NOMO-1 (cell line): ENCODE data around the gene KLRC4.
"Not testable (repeated sequence)": the region's sequence is repeated elsewhere in the genome, so short reads cannot be mapped to it uniquely, and the experiment has no call there.

ENCODE experiments used
- DNase-seq, 2 experiments: peaks; one replicate each; lab custom pipeline; 2025; ENCODE audit not compliant: unreplicated experiment in 2 of 2; lab: John Stamatoyannopoulos, UW

KLRC4 gene

GRCh38 chr12:10369557-10370415 is 39.8 kb downstream of the KLRC4 start:
- DNase-seq: no peak

DNA sequence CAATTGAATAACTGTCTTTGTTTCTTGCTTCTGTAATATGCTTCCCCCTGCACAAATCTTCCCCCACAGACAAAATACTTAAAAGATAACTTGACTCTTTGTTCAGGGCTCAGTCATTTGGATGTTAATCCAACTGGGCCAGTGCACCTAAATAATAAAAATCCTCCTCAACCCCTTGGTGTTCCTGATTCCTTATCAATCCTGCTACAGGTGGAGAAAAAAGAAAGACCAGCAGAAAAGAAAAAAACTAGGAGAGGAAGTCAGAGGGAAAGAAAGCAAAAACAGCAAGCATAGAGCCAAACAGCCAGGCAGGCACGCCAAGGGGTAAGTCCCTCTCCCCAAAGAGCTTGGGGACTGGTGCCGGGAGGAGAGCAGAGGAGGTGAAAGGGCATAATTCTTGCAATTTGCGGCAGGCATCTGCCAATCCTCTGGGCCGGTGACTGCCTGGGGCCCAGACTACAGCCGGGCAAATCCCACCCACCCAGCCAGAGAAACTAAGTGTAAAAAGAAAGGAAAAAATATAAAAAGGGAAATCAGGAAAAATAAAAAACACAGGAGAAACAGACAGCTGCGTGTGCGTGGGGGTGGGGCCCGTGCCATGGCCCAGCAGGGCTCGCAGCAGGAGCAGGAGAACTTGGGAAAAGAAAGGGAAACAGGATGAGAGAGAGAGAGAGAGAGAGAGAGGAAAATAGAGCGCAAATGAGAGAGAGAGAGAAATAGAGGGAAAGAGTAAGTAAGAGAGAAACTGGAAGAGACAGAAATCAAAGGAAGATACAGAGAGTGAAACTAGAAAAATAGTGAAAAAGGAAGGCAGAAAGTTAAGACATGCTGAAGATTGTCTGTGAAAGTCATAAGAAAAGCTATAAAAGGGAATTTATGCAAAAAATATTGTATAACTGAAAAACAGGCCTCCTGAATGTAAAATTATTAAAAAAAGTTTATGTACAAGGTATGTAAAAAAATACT is 41.1 kb downstream of the KLRC4 start:
- no peak for DNase-seq

DNA sequence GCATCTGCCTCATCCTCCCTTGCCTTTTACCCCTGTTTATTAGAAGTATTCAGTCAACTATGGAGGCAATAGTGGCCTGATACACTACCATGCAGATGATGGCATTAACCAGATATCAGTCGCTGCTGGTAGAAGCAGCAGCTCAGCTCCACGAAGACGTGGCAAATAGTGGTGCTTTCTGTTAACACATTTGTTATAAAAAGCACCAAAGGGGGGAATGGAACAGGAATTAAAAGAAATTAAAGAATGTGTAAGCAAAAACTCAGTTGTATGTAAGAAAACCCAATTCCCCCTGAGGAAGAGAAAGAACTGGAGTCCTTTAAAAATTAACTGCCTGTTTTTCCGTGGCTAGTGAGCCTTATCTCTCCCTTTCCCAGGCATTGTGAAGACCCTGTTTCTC is 41.8 kb downstream of the KLRC4 start:
- not testable (repeated sequence) for DNase-seq

DNA sequence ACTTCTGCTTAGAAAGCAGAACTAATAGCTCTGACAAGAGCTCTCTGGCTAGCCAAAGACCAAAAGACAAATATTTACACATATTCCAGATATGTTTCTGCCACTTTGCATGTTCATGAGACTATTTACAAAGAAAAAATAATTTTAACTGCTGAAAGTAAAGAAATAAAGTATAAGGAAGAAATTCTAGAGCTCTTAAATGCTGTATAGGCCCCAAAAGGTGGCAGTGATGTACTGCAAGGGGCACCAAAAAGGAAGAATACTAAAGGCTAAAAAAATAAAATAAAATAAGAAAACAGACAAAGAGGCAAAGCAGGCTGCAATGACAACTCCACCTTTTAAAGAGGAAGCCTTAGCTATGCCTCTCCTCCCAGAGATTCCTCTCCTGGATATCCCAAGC is 42.7 kb downstream of the KLRC4 start:
- DNase-seq: peak; percentile 31 to 41

GRCh38 chr12:10365696-10366405 is 43.7 kb downstream of the KLRC4 start:
- DNase-seq: no peak

GRCh38 chr12:10364815-10365622 is 44.5 kb downstream of the KLRC4 start:
- DNase-seq: peak; percentile 66 to 81

DNA sequence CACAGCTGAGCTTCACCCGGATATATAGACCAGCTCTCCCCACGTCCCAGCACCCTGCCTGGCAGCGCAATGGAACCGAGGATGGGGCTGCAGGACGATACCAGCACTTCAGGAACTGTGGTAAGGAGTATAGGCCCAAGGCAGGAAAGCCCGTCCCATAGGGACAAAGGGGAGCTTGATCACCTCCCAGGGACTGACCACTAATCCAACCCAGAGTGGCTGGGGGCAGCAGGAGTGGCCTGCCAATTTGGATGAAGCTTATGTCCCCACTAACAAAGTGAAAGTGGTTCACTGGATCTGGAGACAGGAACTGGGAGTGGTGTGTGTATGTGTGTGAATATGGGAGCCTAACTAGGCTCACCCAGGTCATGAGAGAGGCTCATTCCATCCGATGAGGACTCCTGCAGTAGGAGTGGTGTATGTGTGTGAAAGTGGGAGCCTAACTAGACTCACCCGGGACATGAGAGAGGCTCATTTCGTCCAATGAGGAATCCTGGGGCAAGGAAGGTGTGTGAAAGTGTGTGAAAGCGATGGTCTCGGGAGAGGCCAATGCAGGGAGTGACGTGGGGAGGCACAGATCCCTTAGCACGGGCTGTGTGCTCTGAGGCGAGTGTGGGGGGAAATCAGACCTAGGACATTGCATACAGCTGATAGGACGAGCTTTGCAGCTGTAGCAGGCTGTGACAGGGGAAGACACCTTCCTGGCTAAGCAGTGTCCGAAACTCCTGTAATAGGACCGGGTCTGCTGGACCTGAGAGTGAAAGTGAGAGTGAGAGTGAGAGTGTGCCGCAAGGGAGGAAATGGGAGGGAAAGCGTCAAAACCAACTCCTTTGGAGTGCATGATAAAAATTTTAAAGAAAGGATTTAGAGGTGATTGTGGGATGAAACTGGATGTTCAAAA is 45.4 kb downstream of the KLRC4 start:
- DNase-seq: peak; percentile 25 to 45

DNA sequence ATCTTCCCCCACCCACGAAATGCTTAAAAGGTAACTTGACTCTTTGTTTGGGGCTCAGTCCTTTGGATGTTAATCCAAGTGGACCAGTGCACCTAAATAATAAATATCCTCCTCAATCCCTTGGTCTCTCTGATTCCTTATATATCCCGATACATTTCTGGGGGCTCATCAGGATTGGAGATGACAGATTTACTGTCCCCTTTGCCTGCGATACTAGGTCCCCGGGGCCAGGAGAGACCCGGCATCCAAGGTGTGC is 46.0 kb downstream of the KLRC4 start:
- no peak for DNase-seq

DNA sequence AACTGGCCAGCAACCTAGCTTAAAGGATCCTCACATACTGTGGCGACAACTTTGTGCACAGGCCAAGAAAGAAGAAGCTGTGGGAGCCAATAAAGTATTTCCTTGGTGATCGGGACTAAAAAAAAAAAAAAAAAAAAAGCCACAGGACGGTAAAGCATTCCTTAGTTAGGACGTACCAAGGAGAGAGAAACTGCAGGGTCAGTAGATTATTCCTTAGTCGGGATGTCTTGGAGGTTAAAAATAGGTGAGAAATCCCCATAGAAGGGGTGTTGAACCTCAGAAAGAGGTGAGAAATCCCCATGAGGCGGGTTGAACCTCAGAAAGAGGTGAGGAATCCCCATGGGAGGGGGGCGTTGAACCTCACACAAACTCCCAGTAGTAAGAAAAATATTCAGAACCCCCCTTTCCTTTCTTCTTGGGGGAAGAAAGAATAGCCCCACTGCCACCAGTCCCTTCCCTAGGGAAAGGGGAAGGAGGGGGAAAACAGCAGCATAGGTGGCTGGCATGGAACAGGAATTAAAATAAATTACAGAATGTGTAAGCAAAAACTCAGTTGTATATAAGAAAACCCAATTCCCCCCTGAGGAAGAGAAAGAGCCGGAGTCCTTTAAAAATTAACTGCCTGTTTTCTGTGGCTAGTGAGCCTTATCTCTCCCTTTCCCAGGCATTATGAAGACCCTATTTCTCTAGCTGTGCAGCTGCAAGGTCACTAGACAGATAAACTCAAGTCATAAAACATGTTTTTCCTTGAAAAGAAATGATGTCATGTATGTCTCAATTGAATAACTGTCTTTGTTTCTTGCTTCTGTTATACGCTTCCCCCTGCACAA is 46.5 kb downstream of the KLRC4 start:
- no peak for DNase-seq

GRCh38 chr12:10362325-10362724 is 47.2 kb downstream of the KLRC4 start:
- no peak for DNase-seq

DNA sequence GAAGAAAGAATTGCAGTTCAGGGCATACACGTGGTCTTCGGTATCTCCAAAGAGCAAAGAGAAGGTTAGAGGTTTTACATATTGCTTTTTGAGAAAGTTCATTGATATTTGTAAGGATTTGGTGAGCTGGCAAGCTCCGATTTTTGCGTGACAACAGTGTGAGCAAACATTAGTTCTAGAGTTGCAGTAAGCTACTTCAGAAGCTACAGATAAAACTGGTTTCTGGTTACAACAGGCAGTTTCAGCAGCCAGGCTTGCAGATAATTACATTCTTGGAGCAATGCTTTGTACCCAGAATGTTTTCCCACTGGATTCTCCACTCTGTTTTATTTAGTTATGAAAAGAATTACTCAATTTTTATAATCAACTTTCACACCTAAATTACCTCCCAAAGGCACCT is 47.9 kb downstream of the KLRC4 start:
- no peak for DNase-seq

GRCh38 chr12:10361084-10361483 is 48.5 kb downstream of the KLRC4 start:
- no peak for DNase-seq

GRCh38 chr12:10358969-10359368 is 50.6 kb downstream of the KLRC4 start:
- DNase-seq: no peak

DNA sequence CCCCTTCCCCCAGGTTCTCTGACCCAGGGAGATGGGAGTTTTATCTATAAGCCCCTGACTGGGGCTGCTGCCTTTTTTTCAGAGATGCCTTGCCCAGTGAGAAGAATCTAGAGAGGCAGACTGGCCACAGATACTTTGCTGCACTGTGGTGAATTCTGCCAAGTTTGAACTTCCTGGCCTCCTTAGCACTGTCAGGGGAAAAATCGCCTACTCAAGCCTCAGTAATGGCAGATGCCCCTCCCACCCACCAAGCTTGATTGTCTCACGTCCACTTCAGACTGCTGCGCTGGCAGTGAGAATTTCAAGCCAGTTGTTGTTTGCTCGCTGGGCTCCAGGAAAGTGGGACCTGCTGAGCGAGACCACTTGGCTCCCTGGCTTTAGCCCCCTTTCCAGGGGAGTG is 51.4 kb downstream of the KLRC4 start:
- no peak for DNase-seq
